ENCODE data around the gene REM2.

- peak; percentile 45 for TF ChIP-seq CTCF (IDR thresholded peaks at IDR 0.05; ENCODE audit: low read depth, low read length)
- no peak for TF ChIP-seq EZH2phosphoT487 (IDR thresholded peaks at IDR 0.05; ENCODE audit: low read depth)
Measured at GRCh38 chr14:22865424-22866405, 17.3 kb upstream of the REM2 start.
